ENCODE data around the gene CPZ. TPM values are rescaled to one million over a fixed set of nuclear protein-coding genes. Genes with fewer than 3 reads are reported as not detected.

Gene CPZ
- 15.8 TPM for polyA plus RNA-seq (2013, experiment 1 of 4)
- 14.4 TPM for polyA plus RNA-seq (2013, experiment 2 of 4)
- polyA plus RNA-seq (2013, experiment 3 of 4), result 10.6 TPM
- polyA plus RNA-seq (2013, experiment 4 of 4), result 10.7 TPM

GRCh38 chr4:8592366-8593263 is at the start of gene CPZ:
Gene CPZ, plus strand, starts transcription at chr4:8592765. Its CDS starts 69 bp downstream, at chr4:8592834.
- no peaks in the 10 kb centered on the region for H3K9me3 ChIP-seq (ENCODE audit: control insufficient read depth, low read length)
- H3K4me3 ChIP-seq (ENCODE audit: insufficient read depth, low read depth, low read length), result peak within 1 kb of the TSS; percentile 49
- peaks cover 27% of the 10 kb centered on the region for H3K27me3 ChIP-seq (ENCODE audit: control insufficient read depth, insufficient read depth, low read length, poor library complexity, severe bottlenecking)
- 3% methylated on average over 58 of the region's 58 CpGs for WGBS, 2 experiments
- peaks cover 41% of the 10 kb centered on the region for H3K4me1 ChIP-seq (ENCODE audit: control insufficient read depth, insufficient read depth, low read length)
- H3K36me3 ChIP-seq (ENCODE audit: control insufficient read depth, insufficient read depth, low read length), result no peaks in the 10 kb centered on the region
- H3K27ac ChIP-seq (ENCODE audit: insufficient read depth, low read depth, low read length, poor library complexity, severe bottlenecking), result no peak within 1 kb of the TSS

DNA sequence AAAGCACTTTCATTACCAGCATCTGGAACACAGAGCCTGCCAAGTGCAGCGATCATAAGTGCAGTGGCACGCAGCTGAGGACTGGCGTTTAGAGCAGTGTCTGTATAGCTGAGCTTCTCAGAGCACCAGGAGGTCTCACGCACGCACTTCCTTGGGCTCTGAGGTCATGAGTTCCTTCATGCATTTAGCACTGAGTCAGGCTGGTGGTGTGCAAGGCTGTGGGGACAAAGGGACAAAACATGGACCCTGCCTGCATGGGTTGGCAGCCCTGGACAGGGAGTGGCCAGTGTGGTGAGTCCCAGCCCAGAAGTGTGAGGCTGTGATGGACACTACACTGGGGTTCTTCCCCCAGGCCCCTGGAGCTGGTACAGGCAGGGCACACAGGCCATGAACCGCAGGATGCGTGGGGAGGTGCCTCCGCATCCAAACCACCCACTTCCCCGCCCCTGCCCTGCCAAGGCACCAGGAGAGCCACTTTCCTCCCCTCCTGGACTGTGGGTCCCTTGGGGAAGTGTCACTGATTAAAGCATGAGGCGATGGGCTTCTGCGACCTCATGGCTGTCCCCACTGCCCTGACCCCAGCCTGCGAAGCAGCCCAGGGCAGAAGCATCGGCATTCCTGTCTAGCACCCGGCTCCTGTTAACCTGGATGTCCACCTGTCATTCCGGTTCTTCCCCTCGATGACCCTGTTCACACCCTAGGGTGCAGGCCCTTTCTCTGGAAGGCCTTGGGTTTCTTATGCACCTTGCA is 49.6 kb upstream of the CPZ start:
- H3K4me3 ChIP-seq (ENCODE audit: insufficient read depth, low read depth, low read length), result no peak overlapping the region
- H3K27ac ChIP-seq (ENCODE audit: insufficient read depth, low read depth, low read length, poor library complexity, severe bottlenecking), result no peak overlapping the region
- H3K36me3 ChIP-seq (ENCODE audit: control insufficient read depth, insufficient read depth, low read length), result no peaks in the 10 kb centered on the region
- peaks cover 6% of the 10 kb centered on the region for H3K27me3 ChIP-seq (ENCODE audit: control insufficient read depth, insufficient read depth, low read length, poor library complexity, severe bottlenecking)
- H3K4me1 ChIP-seq (ENCODE audit: control insufficient read depth, insufficient read depth, low read length), result no peaks in the 10 kb centered on the region
- WGBS, 2 experiments, result 94% methylated on average over 16 of the region's 16 CpGs
- H3K9me3 ChIP-seq (ENCODE audit: control insufficient read depth, low read length), result no peaks in the 10 kb centered on the region

DNA sequence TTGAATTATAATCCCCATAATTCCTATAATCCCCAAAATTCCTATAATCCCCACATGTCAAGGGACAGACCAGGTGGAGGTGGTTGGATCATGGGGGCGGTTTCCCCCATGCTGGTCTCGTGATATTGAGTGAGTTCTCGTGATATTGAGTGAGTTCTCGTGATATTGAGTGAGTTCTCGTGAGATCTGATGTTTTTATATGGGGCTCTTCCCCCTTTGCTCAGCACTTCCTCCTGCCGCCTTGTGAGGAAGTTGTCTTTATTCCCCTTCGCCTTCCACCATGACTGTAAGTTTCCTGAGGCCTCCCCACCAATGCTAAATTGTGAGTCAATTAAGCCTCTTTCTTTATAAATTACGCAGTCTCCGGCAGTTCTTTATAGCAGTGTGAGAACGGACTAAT is 48.9 kb upstream of the CPZ start:
- H3K27ac ChIP-seq (ENCODE audit: insufficient read depth, low read depth, low read length, poor library complexity, severe bottlenecking), result no peak overlapping the region
- WGBS, 2 experiments, result 93 to 96% methylated on average over 10 of the region's 10 CpGs
- H3K36me3 ChIP-seq (ENCODE audit: control insufficient read depth, insufficient read depth, low read length), result no peaks in the 10 kb centered on the region
- H3K9me3 ChIP-seq (ENCODE audit: control insufficient read depth, low read length), result no peaks in the 10 kb centered on the region
- H3K27me3 ChIP-seq (ENCODE audit: control insufficient read depth, insufficient read depth, low read length, poor library complexity, severe bottlenecking), result peaks cover 6% of the 10 kb centered on the region
- no peak overlapping the region for H3K4me3 ChIP-seq (ENCODE audit: insufficient read depth, low read depth, low read length)
- no peaks in the 10 kb centered on the region for H3K4me1 ChIP-seq (ENCODE audit: control insufficient read depth, insufficient read depth, low read length)

DNA sequence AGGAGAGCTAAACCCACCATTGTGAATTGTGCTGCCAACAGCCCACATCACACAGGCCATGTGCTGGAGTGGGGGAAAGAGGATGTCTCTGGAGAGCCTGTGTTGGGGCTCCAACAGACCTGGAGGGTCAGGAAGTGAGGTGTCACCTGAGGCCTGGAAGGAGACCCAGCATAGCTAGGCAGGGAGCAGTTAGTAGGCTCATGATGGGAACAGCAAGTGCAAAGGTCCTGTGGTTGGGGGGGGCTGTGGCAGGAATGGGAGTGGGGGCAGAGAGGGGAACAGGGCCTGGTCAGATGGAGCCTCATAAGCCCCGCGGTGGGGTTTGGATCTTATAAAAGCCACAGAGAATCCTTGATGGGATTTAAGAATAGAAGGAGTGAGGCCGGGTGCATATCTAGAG is 48.3 kb upstream of the CPZ start:
- no peaks in the 10 kb centered on the region for H3K9me3 ChIP-seq (ENCODE audit: control insufficient read depth, low read length)
- H3K4me1 ChIP-seq (ENCODE audit: control insufficient read depth, insufficient read depth, low read length), result no peaks in the 10 kb centered on the region
- no peak overlapping the region for H3K4me3 ChIP-seq (ENCODE audit: insufficient read depth, low read depth, low read length)
- peaks cover 6% of the 10 kb centered on the region for H3K27me3 ChIP-seq (ENCODE audit: control insufficient read depth, insufficient read depth, low read length, poor library complexity, severe bottlenecking)
- 95 to 97% methylated on average over 3 of the region's 3 CpGs for WGBS, 2 experiments
- H3K27ac ChIP-seq (ENCODE audit: insufficient read depth, low read depth, low read length, poor library complexity, severe bottlenecking), result no peak overlapping the region
- H3K36me3 ChIP-seq (ENCODE audit: control insufficient read depth, insufficient read depth, low read length), result no peaks in the 10 kb centered on the region

- H3K9me3 ChIP-seq (ENCODE audit: control insufficient read depth, low read length), result no peaks in the 10 kb centered on the region
- H3K4me1 ChIP-seq (ENCODE audit: control insufficient read depth, insufficient read depth, low read length), result no peaks in the 10 kb centered on the region
- no peaks in the 10 kb centered on the region for H3K36me3 ChIP-seq (ENCODE audit: control insufficient read depth, insufficient read depth, low read length)
- peaks cover 6% of the 10 kb centered on the region for H3K27me3 ChIP-seq (ENCODE audit: control insufficient read depth, insufficient read depth, low read length, poor library complexity, severe bottlenecking)
- H3K27ac ChIP-seq (ENCODE audit: insufficient read depth, low read depth, low read length, poor library complexity, severe bottlenecking), result no peak overlapping the region
- no peak overlapping the region for H3K4me3 ChIP-seq (ENCODE audit: insufficient read depth, low read depth, low read length)
- 90 to 91% methylated on average over 32 of the region's 32 CpGs for WGBS, 2 experiments
These were observed 47.7 kb upstream of the CPZ start for GRCh38 chr4:8544741-8545438.

DNA sequence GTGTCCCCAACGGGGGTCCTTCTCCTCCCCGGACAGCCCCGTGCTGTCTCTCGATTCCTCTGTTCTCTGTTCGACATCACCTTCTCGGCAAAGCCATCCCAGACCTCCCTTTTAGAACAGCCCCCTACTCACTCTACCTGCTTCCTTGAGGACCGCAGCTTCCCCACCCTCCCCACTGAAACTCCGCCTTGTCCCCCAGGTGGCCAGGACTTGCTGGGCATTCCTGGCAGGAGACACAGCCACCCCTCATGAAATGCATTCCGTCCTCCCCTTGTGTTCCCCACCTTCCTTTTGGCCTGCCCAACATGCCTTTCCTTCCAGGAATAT is 47.2 kb upstream of the CPZ start:
- Histone ChIP-seq H3K4me1 (ENCODE audit: control insufficient read depth, insufficient read depth, low read length) (no peaks in the 10 kb centered on the region), H3K9me3 (ENCODE audit: control insufficient read depth, low read length) (no peaks in the 10 kb centered on the region), H3K27ac (ENCODE audit: insufficient read depth, low read depth, low read length, poor library complexity, severe bottlenecking) (no peak overlapping the region), H3K36me3 (ENCODE audit: control insufficient read depth, insufficient read depth, low read length) (no peaks in the 10 kb centered on the region), H3K27me3 (ENCODE audit: control insufficient read depth, insufficient read depth, low read length, poor library complexity, severe bottlenecking) (peaks cover 6% of the 10 kb centered on the region), H3K4me3 (ENCODE audit: insufficient read depth, low read depth, low read length) (no peak overlapping the region)
- WGBS, 2 experiments, result 83% methylated on average over 9 of the region's 9 CpGs

- H3K27me3 ChIP-seq (ENCODE audit: control insufficient read depth, insufficient read depth, low read length, poor library complexity, severe bottlenecking), result peaks cover 6% of the 10 kb centered on the region
- no peak overlapping the region for H3K4me3 ChIP-seq (ENCODE audit: insufficient read depth, low read depth, low read length)
- no peak overlapping the region for H3K27ac ChIP-seq (ENCODE audit: insufficient read depth, low read depth, low read length, poor library complexity, severe bottlenecking)
- 86 to 89% methylated on average over 8 of the region's 8 CpGs for WGBS, 2 experiments
- no peaks in the 10 kb centered on the region for H3K36me3 ChIP-seq (ENCODE audit: control insufficient read depth, insufficient read depth, low read length)
- H3K4me1 ChIP-seq (ENCODE audit: control insufficient read depth, insufficient read depth, low read length), result no peaks in the 10 kb centered on the region
- H3K9me3 ChIP-seq (ENCODE audit: control insufficient read depth, low read length), result no peaks in the 10 kb centered on the region
These were observed 45.8 kb upstream of the CPZ start for GRCh38 chr4:8546766-8547107.

GRCh38 chr4:8547108-8547911 is 45.3 kb upstream of the CPZ start:
- WGBS, 2 experiments, result 63 to 66% methylated on average over 16 of the region's 16 CpGs
- Histone ChIP-seq H3K4me1 (ENCODE audit: control insufficient read depth, insufficient read depth, low read length) (no peaks in the 10 kb centered on the region), H3K27ac (ENCODE audit: insufficient read depth, low read depth, low read length, poor library complexity, severe bottlenecking) (no peak overlapping the region), H3K9me3 (ENCODE audit: control insufficient read depth, low read length) (no peaks in the 10 kb centered on the region), H3K4me3 (ENCODE audit: insufficient read depth, low read depth, low read length) (no peak overlapping the region), H3K36me3 (ENCODE audit: control insufficient read depth, insufficient read depth, low read length) (no peaks in the 10 kb centered on the region), H3K27me3 (ENCODE audit: control insufficient read depth, insufficient read depth, low read length, poor library complexity, severe bottlenecking) (peaks cover 6% of the 10 kb centered on the region)

DNA sequence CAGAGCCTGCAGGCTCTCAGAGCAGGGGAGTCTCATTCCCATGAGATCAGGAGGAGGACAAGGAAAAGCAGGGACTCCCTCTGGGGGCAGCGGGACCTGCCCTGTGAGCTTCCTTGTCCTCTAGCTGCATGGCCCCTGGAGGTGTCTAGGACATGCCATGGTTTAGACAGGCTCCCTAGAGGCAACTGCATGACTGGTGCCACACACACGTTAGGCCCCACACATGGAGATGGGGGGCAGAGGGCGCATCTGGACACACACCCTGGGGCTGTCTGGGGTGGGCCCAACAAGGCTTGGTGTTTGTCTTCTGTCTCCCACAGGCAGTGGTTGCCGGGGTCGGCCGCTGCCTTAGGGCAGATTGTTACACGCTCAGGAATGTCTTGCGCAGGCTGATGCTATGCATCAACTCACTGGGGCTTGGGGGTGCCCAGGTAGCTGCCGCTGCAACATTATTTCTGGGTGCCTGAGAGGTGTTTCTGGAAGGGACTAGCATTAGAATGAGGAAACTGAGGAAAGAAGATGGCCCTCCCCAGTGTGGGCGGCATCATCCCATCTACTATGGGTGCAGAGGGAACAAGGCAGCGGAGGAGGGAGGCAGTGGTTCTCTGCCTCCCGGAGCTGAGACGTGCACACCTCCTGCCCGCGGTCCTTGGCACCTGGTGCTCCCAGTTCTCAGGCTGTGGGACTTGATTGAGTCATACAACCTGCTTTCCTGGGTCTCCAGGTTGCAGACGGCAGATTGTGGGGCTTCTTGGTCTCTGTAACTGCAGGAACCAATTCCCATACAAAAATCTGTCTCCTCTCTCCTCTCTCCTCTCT is 44.4 kb upstream of the CPZ start:
- no peak overlapping the region for H3K27ac ChIP-seq (ENCODE audit: insufficient read depth, low read depth, low read length, poor library complexity, severe bottlenecking)
- no peaks in the 10 kb centered on the region for H3K9me3 ChIP-seq (ENCODE audit: control insufficient read depth, low read length)
- no peaks in the 10 kb centered on the region for H3K36me3 ChIP-seq (ENCODE audit: control insufficient read depth, insufficient read depth, low read length)
- WGBS, 2 experiments, result 92 to 93% methylated on average over 16 of the region's 16 CpGs
- no peak overlapping the region for H3K4me3 ChIP-seq (ENCODE audit: insufficient read depth, low read depth, low read length)
- H3K27me3 ChIP-seq (ENCODE audit: control insufficient read depth, insufficient read depth, low read length, poor library complexity, severe bottlenecking), result peaks cover 6% of the 10 kb centered on the region
- H3K4me1 ChIP-seq (ENCODE audit: control insufficient read depth, insufficient read depth, low read length), result no peaks in the 10 kb centered on the region

Data from ectodermal cell (in vitro differentiated cells).